Measurements from ENCODE around the gene MBD4.
"Not testable (repeated sequence)": the region's sequence is repeated elsewhere in the genome, so short reads cannot be mapped to it uniquely, and the experiment has no call there.

The MBD4 gene

GRCh38 chr3:129439817-129440617 lies at the start of gene MBD4, which contains the start of gene IFT122:
Gene MBD4, minus strand, starts transcription at chr3:129439948. Its CDS starts 115 bp downstream, at chr3:129439833.
Gene IFT122, plus strand, starts transcription at chr3:129440224. Its CDS starts 107 bp downstream, at chr3:129440331.
- POLR2A ChIA-PET, result interaction anchor here (0.5 to 1.3 kb wide), 8 partner anchors 10 to 387 kb away, joined by 3 to 10 read pairs (median 5); partner anchors contain the start of gene RAB43
- CTCF ChIA-PET, result interaction anchor here (1.3 to 4.6 kb wide), 5 partner anchors 11 to 56 kb away, joined by 3 to 17 read pairs (median 6); partner anchors contain the start of gene EFCAB12
- TF ChIP-seq CTCF (IDR thresholded peaks at IDR 0.05; ENCODE audit: control extremely low read depth, extremely low read depth, low read depth, missing control alignments), result no peak
- DNase-seq (ENCODE audit: extremely low spot score), result peak; percentile 98

- POLR2A ChIA-PET, result not testable (repeated sequence)
Measured at GRCh38 chr3:129489258-129489657, 49.5 kb upstream of the MBD4 start.

GRCh38 chr3:129487868-129488335 lies 48.2 kb upstream of the MBD4 start:
- POLR2A ChIA-PET; CTCF ChIA-PET; DNase-seq (ENCODE audit: extremely low spot score): not testable (repeated sequence)

More at GRCh38 chr3:129489258-129489657, 49.5 kb upstream of the MBD4 start:
- DNase-seq (ENCODE audit: extremely low spot score), result not testable (repeated sequence)
- CTCF ChIA-PET, result interaction anchor here (1.0 to 5.2 kb wide), 9 partner anchors 13 to 519 kb away, joined by 3 to 48 read pairs (median 5); no protein-coding TSS in a partner anchor

GRCh38 chr3:129487183-129487867 lies 47.6 kb upstream of the MBD4 start:
- POLR2A ChIA-PET, result no interaction called here
- no peak for DNase-seq (ENCODE audit: extremely low spot score)
- CTCF ChIA-PET, result interaction anchor here (1.0 to 1.6 kb wide), 2 partner anchors 12 to 447 kb away, joined by 4 to 7 read pairs; no protein-coding TSS in a partner anchor
- TF ChIP-seq CTCF (IDR thresholded peaks at IDR 0.05; ENCODE audit: control extremely low read depth, extremely low read depth, low read depth, missing control alignments), result no peak

GRCh38 chr3:129486664-129487035 lies 46.9 kb upstream of the MBD4 start:
- DNase-seq (ENCODE audit: extremely low spot score), result no peak
- ChIA-PET POLR2A (no interaction called here), CTCF (interaction anchor here (1.0 to 1.6 kb wide), 3 partner anchors 11 to 620 kb away, joined by 3 to 7 read pairs (median 4); no protein-coding TSS in a partner anchor)
- TF ChIP-seq CTCF (IDR thresholded peaks at IDR 0.05; ENCODE audit: control extremely low read depth, extremely low read depth, low read depth, missing control alignments), result no peak

GRCh38 chr3:129485721-129486663 lies 46.2 kb upstream of the MBD4 start:
- no peak for TF ChIP-seq CTCF (IDR thresholded peaks at IDR 0.05; ENCODE audit: control extremely low read depth, extremely low read depth, low read depth, missing control alignments)
- ChIA-PET CTCF (interaction anchor here (1.0 to 1.6 kb wide), 4 partner anchors 11 to 620 kb away, joined by 3 to 7 read pairs (median 4); no protein-coding TSS in a partner anchor), POLR2A (no interaction called here)
- no peak for DNase-seq (ENCODE audit: extremely low spot score)

- CTCF ChIA-PET, result interaction anchor here (1.4 kb wide), 1 partner anchor 517 kb away, joined by 3 read pairs; no protein-coding TSS in a partner anchor
- DNase-seq (ENCODE audit: extremely low spot score); POLR2A ChIA-PET: not testable (repeated sequence)
Measured at GRCh38 chr3:129485146-129485545, 45.4 kb upstream of the MBD4 start.

All from GM10248 (cell line).